UCSD-AML1 (cell line): ENCODE data around the gene IRS2.

Experiments used
- DNase-seq: peaks from one replicate; lab custom pipeline; 2025; ENCODE audit not compliant: unreplicated experiment; lab: John Stamatoyannopoulos, UW

IRS2 gene

DNA sequence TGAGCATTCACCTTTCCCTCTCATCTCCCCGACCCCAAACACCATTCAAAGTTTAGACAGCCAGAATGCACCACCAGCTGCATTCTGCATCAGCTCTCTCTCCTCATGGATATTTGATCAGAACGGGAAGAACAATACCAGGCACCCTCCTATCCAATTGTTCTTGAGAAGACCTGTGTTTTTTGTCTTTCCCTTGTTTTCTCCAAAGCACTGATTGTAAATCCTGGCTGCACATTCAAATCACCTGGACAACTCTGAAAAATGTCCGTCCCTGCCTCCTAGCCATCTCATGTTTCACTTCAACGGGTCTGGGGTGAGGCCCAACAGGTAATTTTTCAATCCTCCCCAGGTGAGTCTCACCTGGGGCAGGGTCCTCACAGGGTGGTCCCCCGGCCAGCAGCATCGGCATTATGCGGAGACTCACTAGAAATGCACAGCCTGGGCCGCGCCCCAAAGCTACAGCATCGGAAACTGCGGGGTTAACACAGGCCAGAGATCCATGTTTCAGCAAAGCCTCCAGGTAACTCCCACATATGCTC lies 5.5 kb downstream of the IRS2 start:
- DNase-seq = no peak

GRCh38 chr13:109779876-109780510 lies 6.4 kb downstream of the IRS2 start:
- no peak for DNase-seq

DNA sequence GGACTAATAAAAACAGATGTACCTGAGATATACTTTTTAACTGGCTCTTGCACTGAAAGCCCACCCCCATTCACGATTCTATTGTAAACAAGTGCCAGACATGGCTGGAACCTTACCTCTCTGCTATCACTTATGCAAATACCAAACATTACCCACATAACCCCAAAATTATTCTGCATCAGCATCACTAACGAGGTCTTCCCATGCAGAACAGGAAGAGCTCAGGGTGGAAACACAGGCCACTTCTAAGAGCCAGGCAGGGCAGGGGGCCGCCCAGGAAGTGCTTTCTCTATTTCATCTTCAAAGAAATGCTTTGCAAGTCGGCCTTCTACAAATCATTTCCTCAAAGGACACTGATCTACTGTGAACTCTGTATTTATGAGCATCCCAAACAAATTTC lies 7.3 kb downstream of the IRS2 start:
- no peak for DNase-seq

GRCh38 chr13:109778102-109778542 lies 8.3 kb downstream of the IRS2 start:
- no peak for DNase-seq

DNA sequence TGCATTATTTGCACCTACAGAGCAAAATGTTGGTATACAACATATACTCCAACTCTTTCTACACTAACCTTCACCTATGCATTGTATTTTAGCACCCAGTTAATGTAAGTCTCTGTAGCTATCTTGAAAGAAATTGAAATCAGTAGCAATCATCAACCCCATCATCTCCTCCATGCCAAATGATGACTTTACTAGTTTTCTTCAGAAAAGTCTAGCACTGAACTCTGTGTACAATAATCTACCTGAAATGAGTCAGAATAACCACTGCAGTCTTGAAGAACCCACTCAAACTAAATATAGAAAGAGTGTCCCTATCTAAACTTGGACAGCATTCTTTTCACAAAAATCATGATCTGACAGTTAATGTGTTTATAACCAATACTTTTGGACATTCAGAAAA lies 9.8 kb downstream of the IRS2 start:
- DNase-seq = no peak

DNA sequence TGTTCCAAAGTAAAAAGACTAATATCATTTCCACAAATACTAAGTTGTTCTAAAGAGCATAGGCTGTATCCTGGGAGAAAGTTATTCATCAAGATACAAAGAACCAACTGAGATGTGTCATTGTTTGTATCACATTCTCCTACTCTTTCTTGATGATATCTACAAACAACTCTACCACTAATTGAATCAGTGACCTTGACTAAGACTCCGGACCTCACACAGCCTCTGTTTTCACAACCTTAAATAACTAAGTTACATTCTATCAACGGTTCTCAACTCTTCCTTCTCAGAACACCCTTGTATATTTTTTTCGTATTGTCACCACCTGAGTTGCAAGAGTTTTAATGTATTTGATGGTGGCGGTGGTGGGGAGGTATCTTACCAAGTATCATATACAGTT lies 12.6 kb downstream of the IRS2 start:
- DNase-seq = no peak

DNA sequence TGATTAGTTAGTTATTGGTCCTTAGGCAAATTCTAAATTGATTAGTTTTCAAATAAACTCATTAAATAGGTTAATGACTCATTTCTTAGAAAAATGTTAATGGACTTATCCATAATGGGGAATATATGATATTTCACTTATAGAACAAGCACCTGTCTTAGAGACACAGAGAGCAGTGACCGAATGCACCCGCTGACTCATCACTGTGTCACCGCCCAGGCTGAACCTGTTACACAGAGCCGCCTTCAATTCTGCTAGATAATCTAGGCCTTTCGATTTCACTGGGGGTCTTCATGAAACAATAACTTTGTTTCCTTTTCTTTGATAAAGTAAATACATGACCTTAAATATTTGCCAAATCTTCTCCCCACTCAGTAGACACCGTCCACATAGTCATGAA lies 13.1 kb downstream of the IRS2 start:
- DNase-seq = no peak

- no peak for DNase-seq
Measured at GRCh38 chr13:109771926-109772325, 14.5 kb downstream of the IRS2 start.

DNA sequence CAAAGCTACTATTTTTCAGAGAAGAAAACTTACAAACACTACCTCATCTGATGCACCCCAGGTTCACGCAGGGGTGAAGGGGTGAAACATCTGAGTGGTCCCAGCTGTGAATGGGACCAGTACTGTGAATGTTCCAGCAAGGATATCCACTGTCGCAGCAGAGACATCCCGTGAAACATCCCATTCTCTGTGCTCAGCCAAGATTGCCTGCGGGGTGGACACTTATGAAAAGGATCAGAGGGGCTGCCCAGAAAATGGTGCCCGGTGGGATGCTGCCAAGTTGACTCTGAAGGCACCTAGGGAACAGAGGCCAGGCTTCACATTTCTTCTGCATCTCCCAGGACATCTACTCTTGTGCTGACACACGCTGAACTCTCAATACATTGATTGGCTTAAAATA lies 15.9 kb downstream of the IRS2 start:
- no peak for DNase-seq

DNA sequence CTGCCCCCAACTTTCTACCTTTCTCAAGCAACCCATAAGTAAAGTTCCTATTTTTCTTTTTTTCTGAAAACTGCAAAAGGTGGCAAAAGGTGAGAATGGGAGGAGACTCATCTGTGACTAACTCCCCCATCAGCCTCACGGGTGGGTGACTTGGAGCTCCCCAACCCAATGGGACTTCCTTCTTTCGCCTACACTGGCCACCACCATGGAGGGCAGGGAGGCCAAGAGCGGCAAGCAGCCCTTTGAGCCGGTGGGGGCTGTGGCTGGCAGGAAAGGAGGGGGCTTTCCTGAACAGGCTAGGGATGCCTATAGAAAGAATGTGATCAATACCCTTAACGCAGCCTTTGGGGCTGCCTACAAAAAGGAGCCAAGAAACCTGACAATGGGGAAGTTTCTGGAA lies 16.5 kb downstream of the IRS2 start:
- no peak for DNase-seq

GRCh38 chr13:109769275-109769674 lies 17.1 kb downstream of the IRS2 start:
- no peak for DNase-seq

DNA sequence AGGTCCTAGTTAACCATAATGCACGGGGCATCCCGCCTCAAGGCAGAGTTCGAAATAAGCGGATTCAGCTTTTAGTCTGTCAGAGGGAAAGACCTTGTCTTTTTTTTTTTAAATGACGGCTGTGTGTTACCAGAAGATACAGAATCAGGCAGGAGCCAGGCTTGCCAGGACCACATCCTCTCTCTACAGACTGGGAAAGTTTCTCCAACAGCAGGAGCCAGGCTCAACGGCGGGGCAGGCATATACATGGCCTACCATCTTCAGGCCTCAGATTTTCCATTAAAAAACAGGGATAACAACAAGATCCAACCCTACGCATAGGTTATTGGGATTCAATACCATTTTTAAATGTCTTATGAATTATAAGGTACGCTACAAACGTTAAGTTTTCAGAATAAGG lies 17.8 kb downstream of the IRS2 start:
- no peak for DNase-seq

DNA sequence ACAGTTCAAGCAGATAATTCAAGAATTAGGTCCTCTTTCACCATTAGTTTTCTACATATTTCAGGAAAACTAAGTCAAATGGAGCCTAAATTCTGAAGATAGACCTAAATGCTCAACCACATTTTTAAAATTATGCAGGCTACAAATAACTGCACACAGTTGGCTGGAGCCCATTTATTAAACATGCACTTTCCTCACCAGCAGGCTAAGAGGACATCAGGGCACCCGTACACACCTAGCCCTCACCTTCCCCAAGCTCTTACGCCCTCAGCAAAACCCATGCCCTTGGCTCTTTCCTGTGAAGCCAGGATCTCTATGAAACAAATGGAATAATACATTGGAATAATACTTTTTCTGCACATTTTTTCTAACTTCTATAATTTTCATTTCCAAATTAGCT lies 18.2 kb downstream of the IRS2 start:
- no peak for DNase-seq

DNA sequence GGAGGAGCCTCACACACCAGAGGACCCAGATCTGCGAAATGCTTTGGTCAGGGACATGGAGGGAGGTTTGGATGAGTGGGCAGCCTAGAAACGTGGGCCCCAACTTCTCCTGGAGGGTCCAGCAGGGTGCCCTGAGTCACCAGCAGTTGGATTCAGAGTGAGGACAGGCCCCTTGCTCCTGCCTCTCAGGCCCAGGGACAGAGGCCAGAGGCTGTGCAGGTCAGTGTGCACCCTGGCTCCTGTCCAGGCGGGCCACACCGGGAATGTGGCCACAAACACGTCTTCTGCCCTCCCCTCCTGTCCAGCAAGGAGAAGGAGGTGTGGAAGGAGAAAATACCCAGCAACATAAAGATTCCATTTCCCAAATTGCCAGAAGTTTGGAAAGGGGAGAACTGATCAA lies 19.4 kb downstream of the IRS2 start:
- DNase-seq = no peak

GRCh38 chr13:109764470-109765291 lies 21.7 kb downstream of the IRS2 start:
- DNase-seq = no peak

DNA sequence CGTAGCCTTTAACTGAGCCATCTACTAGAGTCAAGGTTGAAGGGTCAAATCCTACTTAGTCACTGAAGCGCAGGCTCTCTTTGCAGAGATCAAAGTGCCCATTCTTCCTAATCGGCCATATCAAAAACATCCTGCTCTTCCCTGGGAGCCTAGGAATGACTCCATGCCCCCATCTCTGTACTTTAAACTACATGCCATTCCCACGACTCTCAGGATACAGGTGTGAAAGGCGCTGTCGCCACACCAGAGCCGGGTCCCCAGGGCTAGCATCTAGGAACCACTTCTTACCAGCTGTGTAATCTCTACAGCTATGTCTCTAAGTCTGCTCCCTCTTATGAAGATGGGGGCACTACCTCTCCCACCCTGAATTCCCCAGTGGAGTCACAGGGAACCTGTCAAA lies 22.3 kb downstream of the IRS2 start:
- no peak for DNase-seq

DNA sequence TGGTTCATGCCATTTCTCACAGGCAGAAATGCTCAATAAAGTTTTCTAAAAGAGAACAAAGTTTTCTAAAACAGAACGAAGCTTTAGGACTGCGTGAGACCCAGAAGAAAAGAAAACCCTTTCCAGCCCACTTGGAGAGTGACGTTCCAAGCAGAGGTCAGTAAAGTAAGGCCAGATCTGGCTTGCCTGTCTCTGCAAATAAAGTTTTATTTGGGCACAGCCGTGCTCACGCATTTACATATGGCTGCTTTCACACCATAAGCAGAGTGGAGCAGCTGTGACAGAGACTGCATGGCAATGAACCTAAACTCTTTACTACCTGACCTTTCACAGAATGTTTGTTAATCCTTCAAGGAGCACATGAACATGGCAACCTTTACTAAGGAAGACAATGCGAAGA lies 23.6 kb downstream of the IRS2 start:
- DNase-seq = no peak

GRCh38 chr13:109761695-109762094 lies 24.7 kb downstream of the IRS2 start:
- no peak for DNase-seq

DNA sequence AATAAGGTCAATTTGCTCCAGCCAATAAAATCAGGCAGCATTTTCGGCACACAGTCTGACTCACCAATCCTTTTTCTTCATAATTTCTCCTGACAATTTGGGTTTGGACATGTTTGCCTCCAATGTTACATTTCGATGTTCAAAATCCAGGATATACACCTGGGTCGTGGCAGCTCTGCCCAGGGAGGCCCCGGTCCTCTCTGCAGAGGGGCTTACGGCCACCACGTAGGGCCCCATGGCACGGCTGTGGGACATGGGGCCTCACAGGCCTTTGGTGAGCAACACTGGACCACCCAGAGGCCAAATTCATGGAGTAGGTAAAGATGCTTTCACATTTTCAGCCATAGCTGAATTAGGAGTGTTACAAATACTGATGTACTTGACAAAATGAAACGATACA lies 25.4 kb downstream of the IRS2 start:
- no peak for DNase-seq

DNA sequence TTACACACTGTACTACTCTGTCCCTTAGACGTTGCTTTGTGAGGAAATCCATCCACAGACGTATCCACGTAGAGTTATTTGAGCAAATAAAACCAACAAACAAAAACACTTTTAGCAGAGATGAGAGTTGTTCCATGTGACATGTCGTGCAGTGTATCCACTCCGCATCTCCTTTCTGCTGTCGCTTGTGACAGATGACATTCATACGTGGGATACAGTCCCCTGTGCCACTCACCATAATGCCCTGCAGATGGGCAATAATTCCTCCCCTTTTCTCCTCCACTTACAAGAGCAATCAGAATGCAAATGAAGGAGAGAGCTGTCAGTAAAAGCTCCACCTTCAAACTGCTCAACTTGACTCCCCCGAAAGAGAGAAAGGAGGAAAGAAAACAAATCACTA lies 26.0 kb downstream of the IRS2 start:
- DNase-seq = no peak

DNA sequence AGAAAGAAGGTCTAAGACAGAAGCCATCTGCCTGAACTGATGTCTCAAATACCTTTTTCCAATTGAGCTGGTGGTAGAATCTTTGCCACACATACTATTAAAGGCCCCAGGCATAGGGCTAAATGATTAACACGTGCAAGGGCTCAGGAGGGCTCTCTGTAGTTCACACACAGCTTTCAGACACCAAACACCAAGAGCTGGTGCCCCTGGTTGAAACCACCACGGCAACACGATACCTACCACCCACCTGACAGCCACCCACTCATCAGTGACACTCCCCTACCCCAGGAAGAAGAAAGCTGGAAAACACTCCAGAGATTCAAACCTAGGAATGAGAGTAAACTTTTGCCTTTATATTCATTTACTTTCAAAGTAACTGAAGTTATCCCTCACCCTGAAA lies 26.8 kb downstream of the IRS2 start:
- DNase-seq = no peak

- DNase-seq = no peak
Measured at GRCh38 chr13:109758937-109759480, 27.4 kb downstream of the IRS2 start.
